K562 (cell line): Measurements from ENCODE around the gene MAP1A. TPM values are rescaled to one million over a fixed set of nuclear protein-coding genes. Genes with fewer than 3 reads are reported as not detected.
A peak's percentile ranks its signal among the peaks of the same experiment; 100 is the strongest.

Source experiments
- ADNP ChIP-seq: fragments of 200-800 bp; sonication (Bioruptor generic); IDR thresholded peaks from 2 replicates; pipeline ENCODE4 v1.6.1; 2016; ENCODE audit warnings: missing genetic modification characterization, missing compliant biosample characterization
- LARP7 ChIP-seq: fragments of 450-650 bp; IDR thresholded peaks from 2 replicates; pipeline ENCODE4 v1.6.1; 2016
- MEIS2 ChIP-seq: fragments of 450-650 bp; IDR thresholded peaks from 2 replicates; pipeline ENCODE4 v1.6.1; 2014; ENCODE audit warnings: mild to moderate bottlenecking; ENCODE audit not compliant: partially characterized antibody
- PHF8 ChIP-seq: fragments of 200-600 bp; sonication (generic); IDR thresholded peaks from 2 replicates; pipeline ENCODE4 v1.6.1; 2012; ENCODE audit warnings: mixed run types, mild to moderate bottlenecking, inconsistent platforms, low read length, moderate library complexity, borderline replicate concordance
- ZKSCAN3 ChIP-seq: fragments of 250-450 bp; sonication (Bioruptor Pico); IDR thresholded peaks from 2 replicates; pipeline ENCODE4 v1.4.0; 2020
- ZNF436 ChIP-seq: fragments of 250-450, 450-650 bp; sonication (Bioruptor Pico); formaldehyde crosslinking; IDR thresholded peaks from 2 replicates; pipeline ENCODE4 v1.7.0; 2020; ENCODE audit warnings: mild to moderate bottlenecking
- polyA plus RNA-seq, 8 experiments: library from polyadenylated mRNA; depleted of rRNA in 4 of 8; stranded (reverse) in 5 of 8; unstranded in 3 of 8; fragments of >200 nt; fragmentation: Nextera tagmentation in 2 of 8; fragmentation: Illumina TruSeq in 1 of 8; extraction: Ambion mirVana in 2 of 8; extraction: Trizol in 1 of 8; gene quantifications; 2 replicates each; pipeline versions ENCODE4 v1.2.1 to v1.2.3, GENCODE V29; 2011 to 2014; ENCODE audit warnings: inconsistent platforms in 1 of 8, missing spikeins in 1 of 8
- total RNA-seq, 7 experiments: library from RNA; depleted of rRNA in 6 of 7; stranded (reverse); fragments of >200 nt in 6 of 7; fragmentation: Illumina TruSeq in 2 of 7; extraction: Trizol in 2 of 7; gene quantifications; 2 replicates each; pipeline versions ENCODE4 v1.2.1 to v1.2.3, GENCODE V29; 2011 to 2021; ENCODE audit warnings: low replicate concordance in 1 of 7
- TF ChIP-seq, protein P1 (sequence below): fragments of 450-650 bp; IDR thresholded peaks from 2 replicates; pipeline ENCODE4 v1.6.1; 2017; ENCODE audit warnings: antibody characterized with exemption, mild to moderate bottlenecking
- TF ChIP-seq, protein P2 (sequence below): sonication (generic); formaldehyde crosslinking; IDR thresholded peaks from 2 replicates; pipeline ENCODE4 v1.8.0; 2022; ENCODE audit warnings: mild to moderate bottlenecking, low read depth, missing genetic modification reagents
- TF ChIP-seq, protein P3 (sequence below), 2 experiments: IDR thresholded peaks; 2 replicates each; pipeline ENCODE4 v1.6.1; 2012; ENCODE audit warnings: improper control_type of control experiment in 2 of 2, low read depth in 2 of 2, low read length in 2 of 2, borderline replicate concordance in 1 of 2
- TF ChIP-seq, protein P4 (sequence below): fragments of 450-650 bp; formaldehyde crosslinking; IDR thresholded peaks from 2 replicates; pipeline ENCODE4 v1.4.0; 2020; ENCODE audit warnings: mild to moderate bottlenecking
- TF ChIP-seq, protein P5 (sequence below): sonication (generic); formaldehyde crosslinking; IDR thresholded peaks from 2 replicates; pipeline ENCODE4 v1.8.0; 2022; ENCODE audit warnings: missing genetic modification reagents, mild to moderate bottlenecking, borderline replicate concordance
- TF ChIP-seq, protein P6 (sequence below): IDR thresholded peaks from 2 replicates; pipeline ENCODE4 v1.6.1; 2016; ENCODE audit warnings: missing genetic modification characterization, missing compliant biosample characterization

MAP1A gene
- total and polyA plus RNA-seq, 9 of the 15 experiments (the other 6 are each of a cell fraction or from before 2014, with no cell fraction given) = 2.0 to 20.3 (median 7.3) TPM

DNA sequence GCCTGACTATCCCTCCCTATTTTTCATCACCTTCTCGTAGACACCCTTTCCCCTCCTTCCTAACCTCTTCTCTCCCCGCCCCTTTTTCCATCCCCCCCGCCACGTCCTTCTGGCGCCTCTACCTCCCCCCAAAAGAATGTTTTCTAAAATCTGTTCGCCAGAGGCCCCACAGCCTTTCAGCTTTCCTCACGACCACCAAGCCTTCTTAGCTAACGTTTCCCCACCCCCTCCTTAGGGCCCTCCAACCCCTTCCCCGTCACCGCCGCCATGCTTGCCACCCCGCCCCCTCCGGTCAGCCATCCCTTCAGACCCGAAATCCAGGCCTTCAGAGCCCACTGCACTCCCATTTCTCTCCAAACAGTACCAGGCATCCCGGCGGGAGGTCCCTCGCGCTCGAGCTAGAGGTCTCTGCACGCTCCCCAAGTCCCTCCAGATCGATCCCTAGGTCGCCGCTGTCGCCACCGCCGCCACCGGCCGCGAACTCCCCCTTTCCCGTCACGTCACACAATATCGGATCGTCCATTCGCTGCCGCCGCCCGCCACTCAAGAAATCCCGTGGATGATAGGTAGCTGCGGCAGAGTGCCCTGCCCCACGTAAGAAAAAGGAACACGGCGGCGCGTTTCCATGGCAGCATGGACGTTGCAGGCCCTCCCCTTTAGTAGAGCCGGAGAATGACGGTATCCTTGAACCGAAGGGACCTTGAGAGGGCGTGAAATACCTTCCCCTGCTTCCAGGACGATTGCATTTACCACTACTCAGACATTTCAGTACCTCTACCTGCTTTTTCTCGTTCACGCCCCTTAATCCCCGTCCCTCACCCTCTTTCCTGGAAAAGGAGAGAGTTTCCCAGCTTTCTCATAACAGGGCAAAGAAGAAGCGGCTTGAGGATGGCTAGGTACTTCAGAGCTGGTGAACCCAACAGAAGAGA is 24.5 kb upstream of the MAP1A start, which contains the start of gene TP53BP1 (continued):
- TF ChIP-seq, protein P1, sequence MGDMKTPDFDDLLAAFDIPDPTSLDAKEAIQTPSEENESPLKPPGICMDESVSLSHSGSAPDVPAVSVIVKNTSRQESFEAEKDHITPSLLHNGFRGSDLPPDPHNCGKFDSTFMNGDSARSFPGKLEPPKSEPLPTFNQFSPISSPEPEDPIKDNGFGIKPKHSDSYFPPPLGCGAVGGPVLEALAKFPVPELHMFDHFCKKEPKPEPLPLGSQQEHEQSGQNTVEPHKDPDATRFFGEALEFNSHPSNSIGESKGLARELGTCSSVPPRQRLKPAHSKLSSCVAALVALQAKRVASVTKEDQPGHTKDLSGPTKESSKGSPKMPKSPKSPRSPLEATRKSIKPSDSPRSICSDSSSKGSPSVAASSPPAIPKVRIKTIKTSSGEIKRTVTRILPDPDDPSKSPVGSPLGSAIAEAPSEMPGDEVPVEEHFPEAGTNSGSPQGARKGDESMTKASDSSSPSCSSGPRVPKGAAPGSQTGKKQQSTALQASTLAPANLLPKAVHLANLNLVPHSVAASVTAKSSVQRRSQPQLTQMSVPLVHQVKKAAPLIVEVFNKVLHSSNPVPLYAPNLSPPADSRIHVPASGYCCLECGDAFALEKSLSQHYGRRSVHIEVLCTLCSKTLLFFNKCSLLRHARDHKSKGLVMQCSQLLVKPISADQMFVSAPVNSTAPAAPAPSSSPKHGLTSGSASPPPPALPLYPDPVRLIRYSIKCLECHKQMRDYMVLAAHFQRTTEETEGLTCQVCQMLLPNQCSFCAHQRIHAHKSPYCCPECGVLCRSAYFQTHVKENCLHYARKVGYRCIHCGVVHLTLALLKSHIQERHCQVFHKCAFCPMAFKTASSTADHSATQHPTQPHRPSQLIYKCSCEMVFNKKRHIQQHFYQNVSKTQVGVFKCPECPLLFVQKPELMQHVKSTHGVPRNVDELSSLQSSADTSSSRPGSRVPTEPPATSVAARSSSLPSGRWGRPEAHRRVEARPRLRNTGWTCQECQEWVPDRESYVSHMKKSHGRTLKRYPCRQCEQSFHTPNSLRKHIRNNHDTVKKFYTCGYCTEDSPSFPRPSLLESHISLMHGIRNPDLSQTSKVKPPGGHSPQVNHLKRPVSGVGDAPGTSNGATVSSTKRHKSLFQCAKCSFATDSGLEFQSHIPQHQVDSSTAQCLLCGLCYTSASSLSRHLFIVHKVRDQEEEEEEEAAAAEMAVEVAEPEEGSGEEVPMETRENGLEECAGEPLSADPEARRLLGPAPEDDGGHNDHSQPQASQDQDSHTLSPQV = no peak
- TF ChIP-seq MEIS2 = no peak
- TF ChIP-seq, protein P2, sequence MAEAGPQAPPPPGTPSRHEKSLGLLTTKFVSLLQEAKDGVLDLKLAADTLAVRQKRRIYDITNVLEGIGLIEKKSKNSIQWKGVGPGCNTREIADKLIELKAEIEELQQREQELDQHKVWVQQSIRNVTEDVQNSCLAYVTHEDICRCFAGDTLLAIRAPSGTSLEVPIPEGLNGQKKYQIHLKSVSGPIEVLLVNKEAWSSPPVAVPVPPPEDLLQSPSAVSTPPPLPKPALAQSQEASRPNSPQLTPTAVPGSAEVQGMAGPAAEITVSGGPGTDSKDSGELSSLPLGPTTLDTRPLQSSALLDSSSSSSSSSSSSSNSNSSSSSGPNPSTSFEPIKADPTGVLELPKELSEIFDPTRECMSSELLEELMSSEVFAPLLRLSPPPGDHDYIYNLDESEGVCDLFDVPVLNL (CRISPR knock-in tag) = no peak
- TF ChIP-seq, protein P3, sequence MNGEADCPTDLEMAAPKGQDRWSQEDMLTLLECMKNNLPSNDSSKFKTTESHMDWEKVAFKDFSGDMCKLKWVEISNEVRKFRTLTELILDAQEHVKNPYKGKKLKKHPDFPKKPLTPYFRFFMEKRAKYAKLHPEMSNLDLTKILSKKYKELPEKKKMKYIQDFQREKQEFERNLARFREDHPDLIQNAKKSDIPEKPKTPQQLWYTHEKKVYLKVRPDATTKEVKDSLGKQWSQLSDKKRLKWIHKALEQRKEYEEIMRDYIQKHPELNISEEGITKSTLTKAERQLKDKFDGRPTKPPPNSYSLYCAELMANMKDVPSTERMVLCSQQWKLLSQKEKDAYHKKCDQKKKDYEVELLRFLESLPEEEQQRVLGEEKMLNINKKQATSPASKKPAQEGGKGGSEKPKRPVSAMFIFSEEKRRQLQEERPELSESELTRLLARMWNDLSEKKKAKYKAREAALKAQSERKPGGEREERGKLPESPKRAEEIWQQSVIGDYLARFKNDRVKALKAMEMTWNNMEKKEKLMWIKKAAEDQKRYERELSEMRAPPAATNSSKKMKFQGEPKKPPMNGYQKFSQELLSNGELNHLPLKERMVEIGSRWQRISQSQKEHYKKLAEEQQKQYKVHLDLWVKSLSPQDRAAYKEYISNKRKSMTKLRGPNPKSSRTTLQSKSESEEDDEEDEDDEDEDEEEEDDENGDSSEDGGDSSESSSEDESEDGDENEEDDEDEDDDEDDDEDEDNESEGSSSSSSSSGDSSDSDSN (IDR thresholded peaks at IDR 0.05; ENCODE audit: borderline replicate concordance in 1 of 2, low read depth in 2 of 2, low read length in 2 of 2) = no peak
- no peak for TF ChIP-seq ZNF436 (CRISPR knock-in tag)
- TF ChIP-seq, protein P4, sequence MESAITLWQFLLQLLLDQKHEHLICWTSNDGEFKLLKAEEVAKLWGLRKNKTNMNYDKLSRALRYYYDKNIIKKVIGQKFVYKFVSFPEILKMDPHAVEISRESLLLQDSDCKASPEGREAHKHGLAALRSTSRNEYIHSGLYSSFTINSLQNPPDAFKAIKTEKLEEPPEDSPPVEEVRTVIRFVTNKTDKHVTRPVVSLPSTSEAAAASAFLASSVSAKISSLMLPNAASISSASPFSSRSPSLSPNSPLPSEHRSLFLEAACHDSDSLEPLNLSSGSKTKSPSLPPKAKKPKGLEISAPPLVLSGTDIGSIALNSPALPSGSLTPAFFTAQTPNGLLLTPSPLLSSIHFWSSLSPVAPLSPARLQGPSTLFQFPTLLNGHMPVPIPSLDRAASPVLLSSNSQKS (CRISPR knock-in tag) = no peak
- TF ChIP-seq ADNP (tag) = no peak
- peak; percentile 80; the same call in 1 of the 2 replicates for TF ChIP-seq PHF8
- no peak for TF ChIP-seq ZKSCAN3 (CRISPR knock-in tag)
- TF ChIP-seq, protein P5, sequence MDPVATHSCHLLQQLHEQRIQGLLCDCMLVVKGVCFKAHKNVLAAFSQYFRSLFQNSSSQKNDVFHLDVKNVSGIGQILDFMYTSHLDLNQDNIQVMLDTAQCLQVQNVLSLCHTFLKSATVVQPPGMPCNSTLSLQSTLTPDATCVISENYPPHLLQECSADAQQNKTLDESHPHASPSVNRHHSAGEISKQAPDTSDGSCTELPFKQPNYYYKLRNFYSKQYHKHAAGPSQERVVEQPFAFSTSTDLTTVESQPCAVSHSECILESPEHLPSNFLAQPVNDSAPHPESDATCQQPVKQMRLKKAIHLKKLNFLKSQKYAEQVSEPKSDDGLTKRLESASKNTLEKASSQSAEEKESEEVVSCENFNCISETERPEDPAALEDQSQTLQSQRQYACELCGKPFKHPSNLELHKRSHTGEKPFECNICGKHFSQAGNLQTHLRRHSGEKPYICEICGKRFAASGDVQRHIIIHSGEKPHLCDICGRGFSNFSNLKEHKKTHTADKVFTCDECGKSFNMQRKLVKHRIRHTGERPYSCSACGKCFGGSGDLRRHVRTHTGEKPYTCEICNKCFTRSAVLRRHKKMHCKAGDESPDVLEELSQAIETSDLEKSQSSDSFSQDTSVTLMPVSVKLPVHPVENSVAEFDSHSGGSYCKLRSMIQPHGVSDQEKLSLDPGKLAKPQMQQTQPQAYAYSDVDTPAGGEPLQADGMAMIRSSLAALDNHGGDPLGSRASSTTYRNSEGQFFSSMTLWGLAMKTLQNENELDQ = no peak
- TF ChIP-seq, protein P6, sequence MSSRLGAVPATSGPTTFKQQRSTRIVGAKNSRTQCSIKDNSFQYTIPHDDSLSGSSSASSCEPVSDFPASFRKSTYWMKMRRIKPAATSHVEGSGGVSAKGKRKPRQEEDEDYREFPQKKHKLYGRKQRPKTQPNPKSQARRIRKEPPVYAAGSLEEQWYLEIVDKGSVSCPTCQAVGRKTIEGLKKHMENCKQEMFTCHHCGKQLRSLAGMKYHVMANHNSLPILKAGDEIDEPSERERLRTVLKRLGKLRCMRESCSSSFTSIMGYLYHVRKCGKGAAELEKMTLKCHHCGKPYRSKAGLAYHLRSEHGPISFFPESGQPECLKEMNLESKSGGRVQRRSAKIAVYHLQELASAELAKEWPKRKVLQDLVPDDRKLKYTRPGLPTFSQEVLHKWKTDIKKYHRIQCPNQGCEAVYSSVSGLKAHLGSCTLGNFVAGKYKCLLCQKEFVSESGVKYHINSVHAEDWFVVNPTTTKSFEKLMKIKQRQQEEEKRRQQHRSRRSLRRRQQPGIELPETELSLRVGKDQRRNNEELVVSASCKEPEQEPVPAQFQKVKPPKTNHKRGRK (tag) = no peak
- TF ChIP-seq LARP7 = peak; percentile 54; the same call in 1 of the 2 replicates
